Urinary bladder (tissue), 4 donors: Measurements from ENCODE around the gene NSG2. TPM values are rescaled to one million over a fixed set of nuclear protein-coding genes. Genes with fewer than 3 reads are reported as not detected.
A peak's percentile ranks its signal among the peaks of the same experiment; 100 is the strongest.
"Not testable (repeated sequence)": the region's sequence is repeated elsewhere in the genome, so short reads cannot be mapped to it uniquely, and the experiment has no call there.

Experiments used
- DNase-seq: peaks from one replicate; pipeline ENCODE4 v3.0.0-alpha.2; 2015; ENCODE audit errors: extremely low spot score
- H3K27ac ChIP-seq: one replicate; pipeline ENCODE4 v1.5.1; 2013; ENCODE audit warnings: low read depth, mild to moderate bottlenecking, moderate library complexity
- H3K36me3 ChIP-seq: one replicate; pipeline ENCODE4 v1.6.1; 2013; ENCODE audit warnings: mild to moderate bottlenecking, moderate library complexity; ENCODE audit not compliant: insufficient read depth
- H3K4me1 ChIP-seq: one replicate; pipeline ENCODE4 v1.6.1; 2013; ENCODE audit warnings: mild to moderate bottlenecking, moderate library complexity; ENCODE audit not compliant: insufficient read depth
- H3K4me3 ChIP-seq: one replicate; pipeline ENCODE4 v1.5.1; 2013; ENCODE audit warnings: low read depth, low read length
- WGBS: extraction: QIAGEN DNeasy Blood & Tissue Kit; methylation state at CpG from one replicate; pipeline ENCODE4 v1.1.7; 2013; 5-methylcytosine and 5-hydroxymethylcytosine counted together
- polyA plus RNA-seq: library from polyadenylated mRNA; stranded (reverse); fragments of 200-250 nt; gene quantifications from one replicate; pipeline ENCODE4 v1.2.3, GENCODE V29; 2013
- total RNA-seq: library from RNA; depleted of rRNA; stranded (reverse); fragments of >200 nt; gene quantifications from one replicate; pipeline ENCODE4 v1.2.3, GENCODE V29; 2014
- donor health status: healthy with polysubstance abuse.
- donor health status: healthy.

The NSG2 gene
- total and polyA plus RNA-seq, 2 donors, result 2.6 to 9.6 TPM

GRCh38 chr5:174134545-174134944 lies 89.0 kb downstream of the NSG2 start:
- Histone ChIP-seq H3K4me1 (no peaks in the 10 kb centered on the region), H3K36me3 (no peaks in the 10 kb centered on the region), H3K4me3 (no peak overlapping the region), H3K27ac (no peak overlapping the region)
- WGBS, result 77% methylated on average over 1 of the region's 1 CpG
- DNase-seq, result no peak

DNA sequence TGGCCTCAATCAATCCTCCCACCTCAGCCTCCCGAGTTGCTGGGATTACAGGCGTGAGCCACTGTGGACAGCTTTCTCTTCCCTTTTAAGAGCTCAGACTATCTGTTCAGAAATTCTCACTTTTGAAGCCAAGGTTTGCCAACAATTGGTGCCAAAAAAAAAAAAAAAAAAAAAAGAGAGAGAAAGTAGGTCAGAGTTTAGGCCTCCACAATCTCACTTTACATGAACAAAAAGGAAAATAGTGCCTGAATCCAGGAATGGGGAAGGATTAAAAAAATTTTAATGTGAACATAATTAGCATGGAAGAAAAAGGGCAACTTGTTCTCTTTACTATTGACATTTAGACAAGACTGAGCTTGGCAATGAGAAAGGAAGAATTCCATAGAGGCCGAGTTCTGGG lies 94.1 kb downstream of the NSG2 start:
- no peaks in the 10 kb centered on the region for H3K36me3 ChIP-seq
- WGBS, result 62% methylated on average over 3 of the region's 3 CpGs
- H3K4me3 ChIP-seq, result no peak overlapping the region
- no peak for DNase-seq
- no peak overlapping the region for H3K27ac ChIP-seq
- no peaks in the 10 kb centered on the region for H3K4me1 ChIP-seq

DNA sequence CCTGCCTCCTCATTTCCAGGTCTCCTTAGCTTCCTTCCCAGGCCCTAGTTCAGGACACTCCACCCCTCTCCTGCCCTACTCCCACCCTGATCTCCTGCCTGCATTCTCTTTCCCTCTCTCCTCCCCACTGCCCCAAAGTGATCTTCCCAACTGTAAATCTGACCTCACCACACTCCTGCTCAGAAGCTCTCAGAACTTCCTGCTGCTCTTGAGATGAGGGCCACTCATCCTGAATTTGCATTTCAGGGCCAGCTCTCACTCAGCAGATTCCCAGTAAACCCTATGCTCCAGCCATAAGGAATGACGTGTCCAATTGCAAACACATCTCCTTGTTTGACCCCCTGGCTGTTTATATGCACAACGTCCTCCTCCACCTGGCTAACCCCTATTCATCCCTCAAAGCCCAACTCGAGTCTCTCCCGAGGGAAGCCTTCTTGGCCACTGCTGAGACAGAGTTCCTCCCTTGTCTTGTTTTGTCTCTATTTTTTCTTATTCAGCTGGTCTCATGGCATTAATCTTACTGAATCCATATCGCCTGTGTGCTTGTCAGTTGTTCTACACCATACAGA lies 95.0 kb downstream of the NSG2 start:
- Histone ChIP-seq H3K36me3 (no peaks in the 10 kb centered on the region), H3K27ac (no peak overlapping the region), H3K4me3 (no peak overlapping the region), H3K4me1 (no peaks in the 10 kb centered on the region)
- 68% methylated on average over 5 of the region's 5 CpGs for WGBS
- no peak for DNase-seq

- Histone ChIP-seq H3K27ac (no peak overlapping the region), H3K36me3 (no peaks in the 10 kb centered on the region), H3K4me3 (no peak overlapping the region), H3K4me1 (no peaks in the 10 kb centered on the region)
- 81% methylated on average over 6 of the region's 6 CpGs for WGBS
- no peak for DNase-seq
These were observed 95.9 kb downstream of the NSG2 start for GRCh38 chr5:174141398-174141797.

DNA sequence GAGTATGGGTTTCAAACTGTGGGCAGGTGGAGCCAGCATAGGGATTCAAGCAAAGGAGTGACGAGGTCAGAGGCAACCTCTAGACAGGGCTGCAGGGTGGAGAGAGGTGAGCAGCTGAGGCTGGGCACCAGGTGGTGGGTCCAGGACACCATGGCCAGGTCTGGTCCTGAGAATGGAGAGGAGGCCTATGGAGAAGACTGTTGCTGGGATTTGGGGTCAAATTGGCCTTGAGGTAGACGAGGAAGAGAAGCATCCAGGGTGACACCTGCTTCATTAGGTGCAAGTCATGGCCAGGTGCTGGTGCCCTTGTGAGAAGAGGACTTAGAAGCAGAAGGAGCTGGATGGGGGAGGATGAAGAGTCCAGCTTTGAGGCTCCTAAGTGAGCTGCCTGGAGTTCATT lies 99.6 kb downstream of the NSG2 start:
- Histone ChIP-seq H3K4me3 (no peak overlapping the region), H3K27ac (no peak overlapping the region), H3K4me1 (no peaks in the 10 kb centered on the region), H3K36me3 (no peaks in the 10 kb centered on the region)
- no peak for DNase-seq
- 65% methylated on average over 2 of the region's 2 CpGs for WGBS

- Histone ChIP-seq H3K4me1 (no peaks in the 10 kb centered on the region), H3K36me3 (no peaks in the 10 kb centered on the region), H3K27ac (no peak overlapping the region), H3K4me3 (no peak overlapping the region)
- 60% methylated on average over 5 of the region's 5 CpGs for WGBS
- DNase-seq, result peak; percentile 21
These were observed 100.3 kb downstream of the NSG2 start for GRCh38 chr5:174145821-174146220.

GRCh38 chr5:174146556-174146955 lies 101.0 kb downstream of the NSG2 start:
- Histone ChIP-seq H3K4me3 (no peak overlapping the region), H3K27ac (no peak overlapping the region), H3K4me1 (no peaks in the 10 kb centered on the region), H3K36me3 (no peaks in the 10 kb centered on the region)
- 75% methylated on average over 6 of the region's 6 CpGs for WGBS
- no peak for DNase-seq

DNA sequence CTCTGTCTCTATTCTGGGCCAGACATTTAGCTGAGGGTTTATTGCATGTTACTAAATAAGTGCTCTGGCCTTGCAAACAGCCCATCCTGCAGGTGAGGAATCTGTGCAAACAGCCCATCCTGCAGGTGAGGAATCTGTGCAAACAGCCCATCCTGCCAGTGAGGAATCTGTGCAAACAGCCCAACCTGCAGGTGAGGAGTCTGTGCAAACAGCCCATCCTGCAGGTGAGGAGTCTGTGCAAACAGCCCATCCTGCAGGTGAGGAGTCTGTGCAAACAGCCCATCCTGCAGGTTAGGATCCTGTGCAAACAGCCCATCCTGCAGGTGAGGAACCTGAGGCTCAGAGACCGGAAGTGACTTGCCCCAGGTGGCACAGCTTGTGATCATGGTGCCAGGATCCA lies 101.5 kb downstream of the NSG2 start:
- WGBS, result 54% methylated on average over 1 of the region's 1 CpG

GRCh38 chr5:174147551-174147950 lies 102.0 kb downstream of the NSG2 start:
- Histone ChIP-seq H3K27ac (no peak overlapping the region), H3K4me3 (no peak overlapping the region), H3K36me3 (no peaks in the 10 kb centered on the region), H3K4me1 (no peaks in the 10 kb centered on the region)
- DNase-seq, result no peak
- WGBS, result 78% methylated on average over 2 of the region's 2 CpGs

More for the DNA sequence above, 101.5 kb downstream of the NSG2 start:
- not testable (repeated sequence) for H3K36me3 ChIP-seq, H3K4me3 ChIP-seq, H3K4me1 ChIP-seq, DNase-seq, H3K27ac ChIP-seq

DNA sequence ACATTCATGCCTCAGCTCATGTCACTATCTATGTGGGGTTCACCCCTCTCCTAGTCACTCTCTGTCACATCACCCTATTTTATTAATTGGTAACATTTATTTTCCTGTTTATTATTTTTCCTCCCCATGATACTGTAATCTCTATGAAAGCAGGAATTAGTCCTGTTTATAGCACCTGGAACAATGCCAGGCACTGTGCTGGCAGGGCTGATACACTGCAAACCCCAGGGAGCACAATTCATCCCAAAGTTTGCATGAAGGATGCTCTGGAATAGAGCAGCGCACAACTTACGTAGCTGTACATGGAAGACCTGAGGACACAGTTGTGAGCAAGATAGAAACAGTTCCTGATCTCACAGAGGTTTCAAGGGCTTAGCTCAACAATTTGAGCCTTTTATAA lies 103.2 kb downstream of the NSG2 start:
- H3K36me3 ChIP-seq, result no peaks in the 10 kb centered on the region
- no peak for DNase-seq
- H3K4me1 ChIP-seq, result no peaks in the 10 kb centered on the region
- WGBS, result 63% methylated on average over 2 of the region's 2 CpGs
- no peak overlapping the region for H3K4me3 ChIP-seq
- no peak overlapping the region for H3K27ac ChIP-seq

DNA sequence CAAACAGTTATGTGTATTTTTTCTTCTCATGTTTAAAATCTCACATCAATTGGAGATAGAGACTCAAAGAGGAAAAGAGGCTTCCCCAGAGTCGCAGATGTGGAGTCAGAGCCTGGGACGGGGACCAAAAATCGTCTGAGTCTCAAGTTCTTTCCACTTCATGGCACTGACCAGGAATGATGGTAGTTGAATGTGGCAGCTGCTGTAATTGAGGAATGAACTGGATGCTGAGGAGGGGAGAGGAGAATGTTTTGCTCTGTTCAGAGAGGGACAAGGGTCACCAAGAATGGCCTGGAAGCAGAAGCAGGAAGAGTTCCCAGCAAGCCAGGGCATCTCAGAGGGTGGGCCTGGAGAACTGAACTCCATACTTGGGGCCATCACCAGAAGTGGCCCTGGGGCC lies 103.9 kb downstream of the NSG2 start:
- no peak for DNase-seq
- Histone ChIP-seq H3K4me1 (no peaks in the 10 kb centered on the region), H3K4me3 (no peak overlapping the region), H3K27ac (no peak overlapping the region), H3K36me3 (no peaks in the 10 kb centered on the region)
- 65% methylated on average over 3 of the region's 3 CpGs for WGBS

DNA sequence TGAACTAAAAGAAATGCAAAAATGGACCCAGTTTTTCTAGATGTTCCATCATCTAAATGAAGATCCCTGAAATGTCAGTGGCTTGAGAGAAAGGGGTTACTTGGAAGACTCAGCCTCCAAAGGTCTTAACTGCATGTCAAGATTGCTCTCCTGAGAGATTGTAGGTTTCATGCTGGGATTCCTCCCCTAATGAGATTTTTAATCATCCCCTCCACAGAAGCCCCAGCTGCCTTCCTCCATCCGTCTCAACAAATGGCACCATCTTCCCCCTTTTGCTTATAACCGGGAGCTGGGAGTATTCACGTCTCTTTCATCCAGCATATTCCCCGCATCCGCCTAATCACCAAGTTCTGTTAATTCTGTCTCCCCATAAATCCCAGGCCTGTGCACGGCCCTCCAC lies 104.5 kb downstream of the NSG2 start:
- Histone ChIP-seq H3K4me1 (no peaks in the 10 kb centered on the region), H3K4me3 (no peak overlapping the region), H3K27ac (no peak overlapping the region), H3K36me3 (no peaks in the 10 kb centered on the region)
- WGBS, result 82% methylated on average over 6 of the region's 6 CpGs
- no peak for DNase-seq

- Histone ChIP-seq H3K4me3 (no peak overlapping the region), H3K4me1 (no peaks in the 10 kb centered on the region), H3K27ac (no peak overlapping the region), H3K36me3 (no peaks in the 10 kb centered on the region)
- DNase-seq, result no peak
- WGBS, result 66% methylated on average over 3 of the region's 3 CpGs
These were observed 106.2 kb downstream of the NSG2 start for GRCh38 chr5:174151599-174152181.

DNA sequence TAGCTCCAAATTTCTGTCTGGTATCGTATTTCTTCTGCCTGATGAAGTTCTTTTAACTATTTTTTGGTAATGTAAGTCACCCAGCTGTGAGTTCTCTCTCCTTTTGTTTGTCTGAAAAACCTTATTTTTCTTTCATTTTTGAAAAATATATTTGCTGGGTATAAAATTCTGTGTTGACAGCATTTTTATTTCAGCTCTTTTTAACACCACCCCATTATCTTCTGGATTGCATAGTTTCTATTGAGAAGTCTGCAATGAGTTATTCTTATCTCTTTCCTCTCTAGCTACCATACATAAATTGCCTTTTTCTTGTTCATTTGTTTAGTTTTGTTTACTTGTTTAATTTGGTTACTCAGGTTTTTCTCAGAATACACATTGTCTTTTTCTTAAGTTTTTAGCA lies 109.1 kb downstream of the NSG2 start:
- WGBS, result 73% methylated on average over 1 of the region's 1 CpG
- no peak overlapping the region for H3K27ac ChIP-seq

DNA sequence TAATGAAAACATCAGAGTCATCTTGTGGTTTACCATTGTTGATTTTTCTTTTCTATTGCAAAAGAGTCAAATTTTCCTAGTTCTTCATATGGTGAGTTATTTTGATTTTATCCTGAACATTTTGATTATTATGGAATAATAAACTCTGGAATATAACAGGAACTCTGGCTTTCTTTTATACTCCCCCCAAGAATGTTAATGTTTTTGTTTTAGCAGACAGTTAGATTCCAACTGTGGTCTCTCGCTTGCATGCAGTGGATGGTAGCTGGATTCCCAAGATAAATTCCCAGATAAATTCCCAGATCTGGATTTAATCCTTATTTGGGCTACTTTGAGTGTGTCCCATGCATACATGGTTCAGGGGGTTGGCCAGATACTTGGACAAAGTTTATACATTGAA lies 109.8 kb downstream of the NSG2 start:
- no peak for DNase-seq
- Histone ChIP-seq H3K4me3 (no peak overlapping the region), H3K4me1 (no peaks in the 10 kb centered on the region), H3K36me3 (no peaks in the 10 kb centered on the region), H3K27ac (no peak overlapping the region)
- 53% methylated on average over 1 of the region's 1 CpG for WGBS

More for the DNA sequence above, 109.1 kb downstream of the NSG2 start:
- Histone ChIP-seq H3K4me3 (no peak overlapping the region), H3K4me1 (no peaks in the 10 kb centered on the region), H3K36me3 (no peaks in the 10 kb centered on the region)
- no peak for DNase-seq
